K562 (cell line): ENCODE measurements around the gene PLCB3. TPM values are rescaled to one million over a fixed set of nuclear protein-coding genes. Genes with fewer than 3 reads are reported as not detected.

Experiments
- ATAC-seq: fragments of 200-7000 bp; cut with Tn5 transposase; 3 replicates; pipeline ENCODE4 v1.9.1; 2020; ENCODE audit warnings: moderate library complexity
- BruUV-seq: library from RNA; stranded (reverse); fragments of 400-500 nt; replicated peaks from 2 replicates; lab custom pipeline; 2021; lab: Mats Ljungman, UMichigan
- CTCF ChIA-PET: fragments of 300-600 bp; formaldehyde crosslinking; extraction: SDS; loops from one replicate; lab custom pipeline; 2021; ENCODE audit warnings: low intra/inter-chr PET ratio; lab: Yijun Ruan, JAX
- POLR2A ChIA-PET: fragments of 300-600, 350-650 bp; sonication (Branson Sonifier 250); formaldehyde crosslinking; extraction: SDS; loops from one replicate; lab custom pipeline; 2021; ENCODE audit warnings: antibody characterized with exemption, inconsistent platforms; lab: Yijun Ruan, JAX
- DNase-seq, 4 experiments: peaks; one replicate each; pipeline versions ENCODE4 v3.0.0 to v3.0.0-alpha.2; 2011 to 2018; ENCODE audit warnings: low spot score in 3 of 4, mixed read lengths in 3 of 4; ENCODE audit errors: extremely low read depth in 1 of 4
- FAIRE-seq: peaks from 2 replicates; lab custom pipeline; 2011; peaks lifted over from hg19 to GRCh38; lab: Jason Lieb, UNC
- H2AFZ ChIP-seq: 2 replicates; pipeline ENCODE4 v1.6.0; 2011; ENCODE audit warnings: low read depth, low read length, control low read depth, inconsistent platforms
- H3K27ac ChIP-seq: fragments of 200-600 bp; 3 replicates; pipeline ENCODE4 v1.8.0; 2011; ENCODE audit warnings: low read depth, mild to moderate bottlenecking, control low read depth, inconsistent platforms, low read length, moderate library complexity, mixed read lengths; ENCODE audit errors: extremely low read depth
- H3K27me3 ChIP-seq, 2 experiments: fragments of 300-600 bp in 1 of 2; 2 replicates in 1 of 2; 3 replicates in 1 of 2; pipeline versions ENCODE4 v1.6.0 to v1.8.0; 2011; ENCODE audit warnings: inconsistent platforms in 2 of 2, low read length in 2 of 2, mild to moderate bottlenecking in 1 of 2, mixed read lengths in 1 of 2, moderate library complexity in 1 of 2; ENCODE audit not compliant: control insufficient read depth in 2 of 2, insufficient read depth in 2 of 2
- H3K36me3 ChIP-seq: fragments of 300-600 bp; 3 replicates; pipeline ENCODE4 v1.8.0; 2011; ENCODE audit warnings: mild to moderate bottlenecking, low read length, inconsistent platforms; ENCODE audit not compliant: control insufficient read depth, insufficient read depth
- H3K4me1 ChIP-seq, 2 experiments: fragments of 200-600 bp in 1 of 2; replicated peaks in 1 of 2; 2 replicates in 1 of 2; 3 replicates in 1 of 2; pipeline versions ENCODE4 v1.5.1 to v1.8.0; 2011; ENCODE audit warnings: inconsistent platforms in 2 of 2, low read length in 2 of 2, mild to moderate bottlenecking in 1 of 2, mixed read lengths in 1 of 2, moderate library complexity in 1 of 2; ENCODE audit not compliant: control insufficient read depth in 2 of 2, insufficient read depth in 2 of 2
- H3K4me2 ChIP-seq: 2 replicates; pipeline ENCODE4 v1.6.1; 2011; ENCODE audit warnings: low read length, control low read depth, inconsistent platforms, mixed read lengths; ENCODE audit not compliant: insufficient read depth
- H3K4me3 ChIP-seq: fragments of 200-600 bp; sonication (generic), shearing (Covaris generic); 2 replicates; pipeline ENCODE4 v1.5.1; 2016; ENCODE audit warnings: control low read depth, inconsistent platforms
- H3K79me2 ChIP-seq: fragments of 200-600 bp; 3 replicates; pipeline ENCODE4 v1.8.0; 2011; ENCODE audit warnings: low read length, inconsistent platforms; ENCODE audit not compliant: control insufficient read depth, insufficient read depth
- H3K9ac ChIP-seq, 2 experiments: 2 replicates each; pipeline versions ENCODE4 v1.6.0 to v1.6.1; 2011; ENCODE audit warnings: low read depth in 2 of 2, low read length in 2 of 2, control low read depth in 1 of 2, inconsistent platforms in 1 of 2, mild to moderate bottlenecking in 1 of 2, mixed read lengths in 1 of 2; ENCODE audit not compliant: insufficient read depth in 1 of 2
- H3K9me1 ChIP-seq: one replicate; pipeline ENCODE4 v1.6.0; 2011; ENCODE audit warnings: inconsistent platforms, mild to moderate bottlenecking, low read length, moderate library complexity; ENCODE audit not compliant: control insufficient read depth, insufficient read depth
- H3K9me3 ChIP-seq: replicated peaks from 2 replicates; pipeline ENCODE4 v1.5.1; 2011; ENCODE audit warnings: low read depth, low read length, inconsistent platforms; ENCODE audit not compliant: control insufficient read depth, insufficient read depth
- H4K20me1 ChIP-seq: replicated peaks from 2 replicates; pipeline ENCODE4 v1.6.1; 2011; ENCODE audit warnings: low read length, inconsistent platforms, mixed read lengths; ENCODE audit not compliant: control insufficient read depth, insufficient read depth
- ARHGAP35 ChIP-seq: fragments of 450-650 bp; IDR thresholded peaks from 2 replicates; pipeline ENCODE4 v1.6.1; 2018; ENCODE audit not compliant: partially characterized antibody
- CC2D1A ChIP-seq: fragments of 450-650 bp; IDR thresholded peaks from 2 replicates; pipeline ENCODE4 v1.6.1; 2017; ENCODE audit warnings: mild to moderate bottlenecking
- DNMT1 ChIP-seq: fragments of 450-650 bp; IDR thresholded peaks from 2 replicates; pipeline ENCODE4 v1.6.1; 2016; ENCODE audit warnings: antibody characterized with exemption, mild to moderate bottlenecking
- HIVEP1 ChIP-seq: fragments of 250-450 bp; sonication (Bioruptor Pico); IDR thresholded peaks from 2 replicates; pipeline ENCODE4 v1.4.0; 2020; ENCODE audit warnings: mild to moderate bottlenecking
- JUN ChIP-seq, 2 experiments: sonication (generic) in 1 of 2; formaldehyde crosslinking in 1 of 2; IDR thresholded peaks; 2 replicates each; pipeline versions ENCODE4 v1.6.1 to v1.8.0; 2012 to 2022; ENCODE audit warnings: borderline replicate concordance in 2 of 2, mild to moderate bottlenecking in 2 of 2, improper control_type of control experiment in 1 of 2, low read depth in 1 of 2, low read length in 1 of 2, missing genetic modification reagents in 1 of 2
- MIER1 ChIP-seq: fragments of 450-650 bp; IDR thresholded peaks from 2 replicates; pipeline ENCODE4 v1.6.1; 2016; ENCODE audit warnings: antibody characterized with exemption, mild to moderate bottlenecking, low read depth
- MTA1 ChIP-seq: fragments of 450-650 bp; IDR thresholded peaks from 2 replicates; pipeline ENCODE4 v1.6.1; 2017; ENCODE audit warnings: borderline replicate concordance
- PHF8 ChIP-seq: fragments of 200-600 bp; sonication (generic); IDR thresholded peaks from 2 replicates; pipeline ENCODE4 v1.6.1; 2012; ENCODE audit warnings: mixed run types, mild to moderate bottlenecking, inconsistent platforms, low read length, moderate library complexity, borderline replicate concordance
- POLR2AphosphoS2 ChIP-seq: IDR thresholded peaks from 2 replicates; pipeline ENCODE4 v1.6.1; 2012; ENCODE audit warnings: low read length, improper control_type of control experiment
- RAD21 ChIP-seq, 2 experiments: fragments of 250-450 bp in 1 of 2; fragments of 450-650 bp in 1 of 2; sonication (Bioruptor Pico) in 1 of 2; formaldehyde crosslinking in 1 of 2; IDR thresholded peaks in 1 of 2; conservative IDR thresholded peaks in 1 of 2; 2 replicates each; pipeline versions ENCODE4 v1.4.0 to v1.8.0; 2020 to 2022; ENCODE audit warnings: mild to moderate bottlenecking in 2 of 2, moderate library complexity in 1 of 2
- RB1 ChIP-seq: fragments of 450-650 bp; IDR thresholded peaks from 2 replicates; pipeline ENCODE4 v1.6.1; 2017; ENCODE audit warnings: low read depth, mild to moderate bottlenecking
- SMAD3 ChIP-seq: fragments of 450-650 bp; formaldehyde crosslinking; conservative IDR thresholded peaks from 2 replicates; pipeline ENCODE4 v1.4.0; 2020; ENCODE audit warnings: mild to moderate bottlenecking
- SMARCA4 ChIP-seq: fragments of 450-650 bp; IDR thresholded peaks from 2 replicates; pipeline ENCODE4 v1.6.1; 2016
- ZC3H4 ChIP-seq: sonication (generic); formaldehyde crosslinking; IDR thresholded peaks from 2 replicates; pipeline ENCODE4 v1.9.0; 2021; ENCODE audit warnings: missing genetic modification reagents, borderline replicate concordance
- ZNF140 ChIP-seq: fragments of 250-450 bp; sonication (Bioruptor Pico); IDR thresholded peaks from 2 replicates; pipeline ENCODE4 v1.8.0; 2021; ENCODE audit warnings: moderate library complexity, mild to moderate bottlenecking, inconsistent platforms
- WGBS: fragments of 100-300 bp; shearing (Covaris generic); methylation state at CpG from one replicate; pipeline ENCODE4 v1.1.6; 2016; ENCODE audit warnings: low coverage, mixed read lengths; ENCODE audit not compliant: insufficient coverage; ENCODE audit errors: missing lambda C conversion rate; 5-methylcytosine and 5-hydroxymethylcytosine counted together
- in situ Hi-C: fragments of 300-500 bp; cut with MboI; formaldehyde crosslinking; loops from 4 replicates; pipeline ENCODE4 v1.15.0; 2018; ENCODE audit warnings: inconsistent platforms, mixed read lengths
- intact Hi-C: fragments of 100-400 bp; cut with micrococcal nuclease; formaldehyde crosslinking; loops from 2 replicates; pipeline ENCODE4 v1.14.2; 2022
- polyA plus RNA-seq, 8 experiments: library from polyadenylated mRNA; depleted of rRNA in 4 of 8; stranded (reverse) in 5 of 8; unstranded in 3 of 8; fragments of >200 nt; fragmentation: Nextera tagmentation in 2 of 8; fragmentation: Illumina TruSeq in 1 of 8; extraction: Ambion mirVana in 2 of 8; extraction: Trizol in 1 of 8; gene quantifications; 2 replicates each; pipeline versions ENCODE4 v1.2.1 to v1.2.3, GENCODE V29; 2011 to 2014; ENCODE audit warnings: inconsistent platforms in 1 of 8, missing spikeins in 1 of 8
- total RNA-seq, 7 experiments: library from RNA; depleted of rRNA in 6 of 7; stranded (reverse); fragments of >200 nt in 6 of 7; fragmentation: Illumina TruSeq in 2 of 7; extraction: Trizol in 2 of 7; gene quantifications; 2 replicates each; pipeline versions ENCODE4 v1.2.1 to v1.2.3, GENCODE V29; 2011 to 2021; ENCODE audit warnings: low replicate concordance in 1 of 7
- TF ChIP-seq, protein P1 (sequence below): fragments of 450-650 bp; IDR thresholded peaks from 2 replicates; pipeline ENCODE4 v1.6.1; 2016; ENCODE audit warnings: low read depth, mild to moderate bottlenecking, moderate library complexity
- TF ChIP-seq, protein P2 (sequence below), 2 experiments: fragments of 450-650 bp; IDR thresholded peaks; 2 replicates each; pipeline ENCODE4 v1.6.1; 2016

PLCB3 gene
- total and polyA plus RNA-seq, 9 of the 15 experiments (the other 6 are each of a cell fraction or from before 2014, with no cell fraction given), result 0.31 to 44.8 (median 14.6) TPM

- H3K4me2 ChIP-seq, result peak overlapping the region; percentile 95
- DNase-seq (peak; percentile 42 to 71 (median 60)), ATAC-seq (peak; percentile 41), FAIRE-seq (peak; percentile 42)
- peak overlapping the region; percentile 92 for H2AFZ ChIP-seq
- CTCF ChIA-PET, result interaction anchor here (1.1 to 2.7 kb wide), 4 partner anchors 15 to 337 kb away, joined by 3 to 19 read pairs (median 6); no protein-coding TSS in a partner anchor
- WGBS, result 1% methylated on average over 28 of the region's 32 CpGs
- H3K27me3 ChIP-seq, result no peaks in the 10 kb centered on the region
- intact Hi-C loops (loop anchor here (1.0 kb wide), 2 partner anchors 15 to 39 kb away; no protein-coding TSS in a partner anchor), in situ Hi-C loops (no loop called here)
- peak overlapping the region; percentile 92 to 94 for H3K9ac ChIP-seq
- no peaks in the 10 kb centered on the region for H3K9me1 ChIP-seq
- H3K27ac ChIP-seq, result peak overlapping the region; percentile 99
- POLR2A ChIA-PET, result interaction anchor here (0.8 to 2.6 kb wide), 15 partner anchors 8 to 131 kb away, joined by 3 to 12 read pairs (median 6); partner anchors contain the start of genes CCDC88B and STIP1
- H3K4me1 ChIP-seq, result peaks cover 8 to 63% of the 10 kb centered on the region in 2 experiments; a peak in 4 of 5 replicates
- no peaks in the 10 kb centered on the region for H3K9me3 ChIP-seq
- peak overlapping the region; percentile 94 for H3K4me3 ChIP-seq
- H3K36me3 ChIP-seq, result peaks cover 66% of the 10 kb centered on the region
- BruUV-seq, result TSS peak; percentile 99
- H3K79me2 ChIP-seq, result peaks cover 41% of the 10 kb centered on the region
- H4K20me1 ChIP-seq, result no peaks in the 10 kb centered on the region; the same call in 1 of the 2 replicates
- TF ChIP-seq CC2D1A, result 0 out of 2 replicates have a peak, but pooled peaks have one; percentile 18
- no peak for TF ChIP-seq ARHGAP35
- TF ChIP-seq RAD21 (CRISPR knock-in tag; conservative IDR thresholded peaks at IDR 0.05 in 1 of 2, IDR thresholded peaks at IDR 0.05 in 1 of 2), result peak in 1 of 2 experiments; percentile 39; a peak in 2 of 4 replicates
- TF ChIP-seq MTA1, result no peak
- no peak for TF ChIP-seq HIVEP1
- peak; percentile 72 for TF ChIP-seq POLR2AphosphoS2
- TF ChIP-seq, protein P1, sequence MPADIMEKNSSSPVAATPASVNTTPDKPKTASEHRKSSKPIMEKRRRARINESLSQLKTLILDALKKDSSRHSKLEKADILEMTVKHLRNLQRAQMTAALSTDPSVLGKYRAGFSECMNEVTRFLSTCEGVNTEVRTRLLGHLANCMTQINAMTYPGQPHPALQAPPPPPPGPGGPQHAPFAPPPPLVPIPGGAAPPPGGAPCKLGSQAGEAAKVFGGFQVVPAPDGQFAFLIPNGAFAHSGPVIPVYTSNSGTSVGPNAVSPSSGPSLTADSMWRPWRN, result no peak
- 0 out of 2 replicates have a peak, but pooled peaks have one; percentile 15 for TF ChIP-seq MIER1
- TF ChIP-seq, protein P2, sequence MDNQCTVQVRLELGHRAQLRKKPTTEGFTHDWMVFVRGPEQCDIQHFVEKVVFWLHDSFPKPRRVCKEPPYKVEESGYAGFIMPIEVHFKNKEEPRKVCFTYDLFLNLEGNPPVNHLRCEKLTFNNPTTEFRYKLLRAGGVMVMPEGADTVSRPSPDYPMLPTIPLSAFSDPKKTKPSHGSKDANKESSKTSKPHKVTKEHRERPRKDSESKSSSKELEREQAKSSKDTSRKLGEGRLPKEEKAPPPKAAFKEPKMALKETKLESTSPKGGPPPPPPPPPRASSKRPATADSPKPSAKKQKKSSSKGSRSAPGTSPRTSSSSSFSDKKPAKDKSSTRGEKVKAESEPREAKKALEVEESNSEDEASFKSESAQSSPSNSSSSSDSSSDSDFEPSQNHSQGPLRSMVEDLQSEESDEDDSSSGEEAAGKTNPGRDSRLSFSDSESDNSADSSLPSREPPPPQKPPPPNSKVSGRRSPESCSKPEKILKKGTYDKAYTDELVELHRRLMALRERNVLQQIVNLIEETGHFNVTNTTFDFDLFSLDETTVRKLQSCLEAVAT (IDR thresholded peaks at IDR 0.05), result 0 out of 4 replicates have a peak, but pooled peaks of 1 of the 2 experiments have one; percentile 60
- no peak for TF ChIP-seq ZC3H4 (CRISPR knock-in tag)
- peak; percentile 95; the same call in 1 of the 2 replicates for TF ChIP-seq DNMT1
- TF ChIP-seq RB1, result 0 out of 2 replicates have a peak, but pooled peaks have one; percentile 59
- no peak for TF ChIP-seq SMAD3
- TF ChIP-seq PHF8, result no peak
- TF ChIP-seq ZNF140 (CRISPR knock-in tag), result no peak
- TF ChIP-seq SMARCA4, result 0 out of 2 replicates have a peak, but pooled peaks have one; percentile 19
- no peak for TF ChIP-seq JUN (IDR thresholded peaks at IDR 0.05; ENCODE audit: borderline replicate concordance, low read depth, low read length)
- TF ChIP-seq JUN (CRISPR knock-in tag; IDR thresholded peaks at IDR 0.05; ENCODE audit: borderline replicate concordance), result no peak
These were observed 65.5 kb downstream of the PLCB3 start for GRCh38 chr11:64316672-64317324.
